Neutrophil (primary cell): ENCODE results near the gene CCDC149.

ENCODE experiments used
- H3K27ac ChIP-seq: fragments of 200-600 bp; sonication (generic); 2 replicates; pipeline ENCODE4 v1.5.1; 2016; ENCODE audit warnings: mild to moderate bottlenecking, moderate library complexity
- H3K27me3 ChIP-seq: fragments of 200-600 bp; sonication (generic); 2 replicates; pipeline ENCODE4 v1.6.0; 2016; ENCODE audit warnings: mild to moderate bottlenecking
- H3K36me3 ChIP-seq: fragments of 200-600 bp; sonication (generic); 2 replicates; pipeline ENCODE4 v1.5.1; 2017
- H3K4me1 ChIP-seq, 2 experiments: fragments of 200-600 bp in 1 of 2; sonication (generic) in 1 of 2; 1 replicate in 1 of 2; 2 replicates in 1 of 2; pipeline versions ENCODE4 v1.5.1 to v1.6.1; 2013 to 2016; ENCODE audit warnings: low read depth in 1 of 2, low read length in 1 of 2, mild to moderate bottlenecking in 1 of 2, moderate library complexity in 1 of 2; ENCODE audit not compliant: control insufficient read depth in 1 of 2, insufficient read depth in 1 of 2
- H3K4me3 ChIP-seq, 2 experiments: fragments of 200-600 bp in 1 of 2; sonication (generic) in 1 of 2; 1 replicate in 1 of 2; 2 replicates in 1 of 2; pipeline ENCODE4 v1.5.1; 2013 to 2016; ENCODE audit warnings: low read depth in 1 of 2, low read length in 1 of 2, mild to moderate bottlenecking in 1 of 2, moderate library complexity in 1 of 2
- H3K9me3 ChIP-seq: fragments of 200-600 bp; sonication (generic); 2 replicates; pipeline ENCODE4 v1.5.1; 2016
- CTCF ChIP-seq: fragments of 200-600 bp; sonication (generic); IDR thresholded peaks from 2 replicates; pipeline ENCODE4 v1.5.1; 2016; ENCODE audit warnings: antibody characterized with exemption

The CCDC149 gene

GRCh38 chr4:24820541-24820940 is 92.3 kb downstream of the CCDC149 start:
- no peak for TF ChIP-seq CTCF
- Histone ChIP-seq H3K27me3 (no peaks in the 10 kb centered on the region), H3K9me3 (no peaks in the 10 kb centered on the region), H3K36me3 (no peaks in the 10 kb centered on the region), H3K4me3 (no peak overlapping the region), H3K27ac (no peak overlapping the region), H3K4me1 (no peaks in the 10 kb centered on the region)

- H3K27me3 ChIP-seq: no peaks in the 10 kb centered on the region
- no peaks in the 10 kb centered on the region for H3K9me3 ChIP-seq
- H3K36me3 ChIP-seq: no peaks in the 10 kb centered on the region
- no peak for TF ChIP-seq CTCF
- no peak overlapping the region for H3K27ac ChIP-seq
- H3K4me1 ChIP-seq: no peaks in the 10 kb centered on the region
- no peak overlapping the region for H3K4me3 ChIP-seq
These were observed 96.0 kb downstream of the CCDC149 start for GRCh38 chr4:24816797-24817196.

GRCh38 chr4:24813732-24814131 is 99.1 kb downstream of the CCDC149 start:
- H3K9me3 ChIP-seq: no peaks in the 10 kb centered on the region
- no peaks in the 10 kb centered on the region for H3K27me3 ChIP-seq
- no peaks in the 10 kb centered on the region for H3K4me1 ChIP-seq
- H3K36me3 ChIP-seq: no peaks in the 10 kb centered on the region
- TF ChIP-seq CTCF: no peak
- H3K27ac ChIP-seq: no peak overlapping the region
- no peak overlapping the region for H3K4me3 ChIP-seq

- Histone ChIP-seq H3K4me1 (no peaks in the 10 kb centered on the region), H3K36me3 (no peaks in the 10 kb centered on the region), H3K27ac (no peak overlapping the region), H3K27me3 (no peaks in the 10 kb centered on the region), H3K9me3 (no peaks in the 10 kb centered on the region), H3K4me3 (no peak overlapping the region)
- no peak for TF ChIP-seq CTCF
These were observed 101.8 kb downstream of the CCDC149 start for GRCh38 chr4:24810871-24811631.

GRCh38 chr4:24809815-24810405 is 102.9 kb downstream of the CCDC149 start:
- H3K9me3 ChIP-seq: no peaks in the 10 kb centered on the region
- no peak overlapping the region for H3K27ac ChIP-seq
- TF ChIP-seq CTCF: no peak
- no peaks in the 10 kb centered on the region for H3K4me1 ChIP-seq
- no peaks in the 10 kb centered on the region for H3K36me3 ChIP-seq
- no peak overlapping the region for H3K4me3 ChIP-seq
- no peaks in the 10 kb centered on the region for H3K27me3 ChIP-seq
